Fibroblast of skin of abdomen (primary cell): ENCODE results near the gene CNGB1.
A peak's percentile ranks its signal among the peaks of the same experiment; 100 is the strongest.
"Not testable (repeated sequence)": the region's sequence is repeated elsewhere in the genome, so short reads cannot be mapped to it uniquely, and the experiment has no call there.

Experiments used
- DNase-seq: peaks from one replicate; pipeline ENCODE4 v3.0.0-alpha.2; 2013

Gene CNGB1

DNA sequence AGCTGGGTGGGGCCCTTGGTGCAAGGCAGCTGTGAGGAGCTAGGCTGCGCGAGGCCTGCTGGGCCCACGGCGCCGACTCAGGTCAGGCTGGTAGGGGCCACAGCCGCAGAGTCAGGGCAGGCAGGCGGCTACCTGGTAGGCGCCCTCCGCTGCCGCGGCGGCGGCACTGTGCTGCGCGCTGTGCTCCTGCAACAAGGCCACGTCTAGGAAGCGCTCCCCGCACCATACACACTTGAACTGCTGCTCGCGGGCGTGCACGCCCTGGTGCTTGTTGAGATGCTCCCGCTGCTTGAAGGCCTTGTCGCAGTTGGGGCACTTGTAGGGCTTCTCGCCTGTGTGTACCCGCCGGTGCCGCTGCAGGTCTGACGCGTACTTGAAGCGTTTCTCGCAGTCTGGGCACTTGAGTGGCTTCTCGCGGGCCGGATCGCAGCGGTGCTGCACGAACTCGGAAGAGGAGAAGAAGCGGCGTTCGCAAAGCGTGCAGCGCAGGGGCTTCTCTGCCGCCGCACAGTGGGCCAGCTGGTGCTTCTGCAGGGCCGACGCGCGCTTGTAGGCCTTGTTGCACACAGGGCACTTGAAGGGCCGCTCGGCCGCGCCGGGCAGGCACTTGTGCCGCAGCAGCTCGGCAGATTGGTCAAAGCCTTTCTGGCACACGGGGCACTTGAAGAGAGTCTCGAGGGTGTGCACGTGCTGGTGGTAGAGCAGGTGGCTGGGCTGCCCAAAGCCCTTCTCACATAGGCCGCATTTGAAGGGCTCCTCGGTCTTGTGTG lies 25.7 kb upstream of the CNGB1 start:
- DNase-seq, result no peak

DNA sequence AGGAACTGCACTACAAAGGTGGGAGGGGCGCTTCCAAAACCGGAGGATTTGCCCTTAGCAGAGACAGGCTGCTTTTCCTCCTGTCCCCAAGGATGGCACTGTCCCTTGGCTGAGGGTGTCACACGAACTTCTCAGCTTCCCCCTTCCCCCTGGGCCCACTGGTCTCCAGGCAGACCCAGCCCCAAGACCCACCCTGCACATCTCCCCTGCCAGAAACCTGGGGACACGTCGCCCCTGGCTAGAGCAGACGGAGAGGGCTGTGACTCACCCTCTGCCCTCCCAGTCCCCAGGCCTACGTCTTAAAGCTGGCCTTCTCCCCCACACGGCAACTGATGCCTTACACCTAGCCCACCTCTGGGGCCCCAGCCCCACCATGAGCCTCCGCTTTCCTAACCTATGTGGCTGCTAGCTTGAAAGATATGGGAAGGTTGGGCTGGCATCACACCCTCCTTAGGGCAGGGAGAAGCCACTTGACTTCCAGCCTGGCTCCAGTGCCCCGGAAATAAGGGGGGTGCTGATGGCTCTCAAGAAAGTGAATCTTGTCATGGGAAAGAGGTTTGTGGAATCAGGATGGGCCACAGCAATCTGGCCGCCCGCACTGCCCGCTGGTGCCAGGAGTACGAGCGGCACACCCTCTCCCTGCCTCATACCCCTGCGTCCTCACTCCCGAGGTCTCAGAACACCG lies 24.9 kb upstream of the CNGB1 start:
- DNase-seq, result no peak

DNA sequence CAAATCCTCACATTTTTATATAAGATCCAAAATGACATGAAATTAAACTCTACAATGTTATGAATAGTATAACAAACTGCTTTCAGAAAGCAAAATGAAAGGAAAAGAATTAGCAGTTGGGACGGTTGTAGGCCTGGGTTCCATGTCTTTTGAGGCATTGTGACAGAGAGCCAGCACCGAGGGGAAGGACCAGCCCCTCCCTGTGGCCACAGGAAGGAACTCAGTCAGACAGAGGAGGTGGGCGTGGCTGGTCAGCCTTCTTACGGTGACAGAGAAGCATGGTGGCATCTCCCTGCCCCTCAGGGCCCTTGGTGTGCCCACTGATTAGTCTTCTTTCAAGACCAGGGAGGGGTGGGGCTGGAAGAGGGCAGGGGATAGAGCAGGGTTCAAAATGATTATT lies 23.9 kb upstream of the CNGB1 start:
- DNase-seq, result peak; percentile 13

DNA sequence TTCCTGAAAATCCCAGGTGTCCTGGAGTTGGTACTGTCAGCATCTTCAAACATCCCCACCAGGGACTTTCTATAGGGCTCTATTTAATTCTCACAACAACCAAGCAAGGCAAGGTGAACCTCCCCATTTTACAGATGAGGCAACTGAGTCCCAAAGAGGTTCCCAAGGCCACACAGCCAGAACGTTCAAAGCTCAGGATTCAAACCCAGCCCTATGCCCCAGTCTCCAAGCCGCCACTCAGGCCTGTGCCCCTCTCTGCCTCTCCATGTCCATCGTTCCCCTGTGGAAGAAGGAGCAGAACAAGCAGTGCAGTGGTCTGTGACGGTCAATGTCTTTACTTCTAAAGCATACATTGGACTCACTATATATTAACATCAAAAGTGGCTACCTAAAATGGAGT lies 23.4 kb upstream of the CNGB1 start:
- DNase-seq, result no peak

DNA sequence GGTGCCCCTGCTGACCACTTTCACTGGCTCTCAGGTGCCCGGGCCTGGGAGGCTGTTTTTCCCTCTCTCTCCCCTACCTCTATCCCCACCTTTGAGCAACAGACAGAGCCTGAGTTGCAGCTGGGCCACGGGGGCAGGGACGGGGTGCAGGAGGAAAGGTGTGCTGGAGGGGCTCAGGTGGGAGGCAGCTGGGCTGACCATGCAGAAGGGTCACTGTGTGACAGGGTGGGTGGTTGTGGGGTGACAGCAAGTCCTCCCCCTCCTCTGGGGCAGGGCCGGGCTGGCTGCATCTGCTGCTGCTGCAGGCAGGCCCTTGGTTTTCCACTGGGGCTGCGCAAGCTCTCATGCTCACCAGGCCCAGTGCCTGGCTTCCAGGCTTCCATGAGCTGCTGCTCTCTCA lies 23.0 kb upstream of the CNGB1 start:
- no peak for DNase-seq

DNA sequence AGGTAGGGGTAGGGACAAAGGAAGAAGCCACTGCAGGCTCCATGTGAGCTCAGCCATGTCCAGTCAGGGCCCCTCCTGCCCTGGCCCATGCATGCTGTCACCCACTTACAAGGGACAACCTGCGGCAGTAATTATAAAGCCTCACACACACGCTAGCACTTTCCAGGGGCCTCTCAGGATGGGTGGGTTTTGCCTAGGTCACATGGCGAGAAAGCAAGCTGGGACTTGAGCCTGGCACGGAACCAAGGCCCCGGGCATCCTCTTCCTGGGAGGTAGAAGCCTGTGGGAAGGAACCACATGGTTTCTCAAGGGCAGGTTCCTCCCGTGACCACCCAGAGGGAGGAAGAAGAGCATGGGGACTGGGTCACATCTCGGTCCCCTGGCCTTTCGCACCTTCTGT lies 22.5 kb upstream of the CNGB1 start:
- DNase-seq, result no peak

DNA sequence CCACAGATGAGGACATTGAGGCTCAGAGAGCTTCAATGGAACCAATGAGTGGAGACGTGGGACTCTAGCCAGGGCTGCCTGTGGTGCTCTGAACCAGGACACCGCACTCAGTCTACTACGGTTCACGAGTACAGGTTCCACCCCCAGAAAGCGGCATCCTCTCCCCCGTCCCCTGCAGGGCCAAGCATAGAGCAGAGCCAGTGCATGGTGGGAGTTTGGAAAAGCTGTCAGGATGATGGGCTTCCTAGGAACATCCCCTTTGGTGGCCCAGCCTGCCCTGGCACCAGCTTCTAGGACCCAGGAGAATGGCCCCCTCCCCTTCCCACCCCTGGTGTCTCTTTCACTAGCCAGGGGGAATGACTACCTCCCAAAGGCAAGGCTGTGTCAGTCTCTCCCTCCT lies 21.2 kb upstream of the CNGB1 start:
- DNase-seq, result no peak

DNA sequence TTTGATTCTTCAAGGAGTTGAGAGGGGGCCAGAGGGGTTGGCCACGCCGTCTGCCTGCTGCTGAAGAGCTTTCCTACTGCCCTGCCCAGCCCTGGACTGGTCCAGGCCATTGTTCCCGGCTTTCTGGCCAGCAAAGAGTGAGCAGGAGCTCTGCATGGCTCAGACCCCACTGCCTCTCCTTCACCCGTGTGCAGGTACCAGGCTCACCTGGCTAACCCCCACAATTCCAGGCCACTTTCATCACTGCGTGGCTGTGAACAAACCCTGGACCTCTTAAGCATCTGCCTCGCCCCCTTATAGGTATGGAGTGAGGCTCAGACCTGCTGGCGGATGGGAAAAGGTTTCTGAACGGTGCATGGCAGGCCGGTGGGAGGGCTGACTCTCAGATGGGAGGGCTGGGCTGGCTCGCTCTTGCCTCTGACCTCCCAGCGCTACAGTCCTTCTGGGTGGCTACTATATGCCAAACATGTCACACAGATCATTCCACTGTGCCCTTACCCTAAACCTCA lies 20.7 kb upstream of the CNGB1 start:
- DNase-seq, result no peak

DNA sequence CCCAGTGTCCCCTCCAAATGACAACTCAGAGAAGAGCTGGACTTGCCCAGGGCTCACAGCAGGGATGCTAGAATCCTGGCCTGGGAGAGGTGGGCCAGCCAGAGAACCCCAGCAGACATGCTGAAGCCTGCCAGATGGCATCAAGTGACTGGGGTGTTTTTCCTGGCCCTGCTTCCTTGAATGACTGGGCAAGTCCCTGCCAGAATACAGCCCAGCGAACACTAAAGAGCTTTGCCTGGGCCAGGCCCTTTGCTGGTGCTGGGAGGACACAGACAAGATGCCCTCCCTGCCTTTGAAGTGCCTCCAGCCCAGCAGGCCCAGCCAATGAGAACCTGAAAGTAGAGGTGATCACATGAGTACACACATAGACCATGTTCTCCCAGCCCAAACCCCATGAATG lies 18.0 kb upstream of the CNGB1 start:
- no peak for DNase-seq

DNA sequence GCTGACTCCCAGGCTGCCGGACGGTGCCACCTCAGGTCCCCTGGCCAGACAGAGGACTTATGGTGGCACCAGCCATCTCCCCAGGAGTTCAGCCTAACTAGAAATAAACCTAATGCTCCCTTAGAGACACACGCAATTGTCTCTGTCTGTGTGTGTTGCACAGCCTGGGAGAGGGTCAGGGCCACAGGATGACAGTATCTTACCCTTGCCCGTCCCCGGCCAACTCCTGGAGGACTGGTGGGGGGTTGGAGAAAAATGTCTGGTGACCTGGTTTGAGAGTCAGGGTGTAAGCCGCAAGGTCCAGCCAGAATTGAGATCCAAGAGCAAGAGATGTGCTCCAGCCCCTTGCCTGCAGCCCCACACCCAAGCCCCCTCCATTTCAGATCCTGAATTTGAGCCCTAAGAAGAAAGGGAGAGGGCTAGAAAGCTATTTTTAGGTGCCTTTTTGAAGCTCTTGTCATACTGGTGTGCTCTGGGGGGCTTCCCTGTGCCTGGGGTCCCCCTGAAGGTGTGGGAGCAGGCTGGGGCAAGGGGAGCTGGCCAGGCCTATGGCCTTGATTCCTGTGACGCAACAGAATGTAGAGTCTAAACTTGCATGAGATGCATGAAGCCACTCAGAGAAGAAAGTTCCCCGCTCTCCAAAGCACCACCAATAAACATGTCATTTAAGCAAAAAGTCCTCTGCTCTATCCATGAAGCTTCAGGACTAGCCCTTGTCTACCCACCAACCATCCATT lies 16.7 kb upstream of the CNGB1 start:
- no peak for DNase-seq

DNA sequence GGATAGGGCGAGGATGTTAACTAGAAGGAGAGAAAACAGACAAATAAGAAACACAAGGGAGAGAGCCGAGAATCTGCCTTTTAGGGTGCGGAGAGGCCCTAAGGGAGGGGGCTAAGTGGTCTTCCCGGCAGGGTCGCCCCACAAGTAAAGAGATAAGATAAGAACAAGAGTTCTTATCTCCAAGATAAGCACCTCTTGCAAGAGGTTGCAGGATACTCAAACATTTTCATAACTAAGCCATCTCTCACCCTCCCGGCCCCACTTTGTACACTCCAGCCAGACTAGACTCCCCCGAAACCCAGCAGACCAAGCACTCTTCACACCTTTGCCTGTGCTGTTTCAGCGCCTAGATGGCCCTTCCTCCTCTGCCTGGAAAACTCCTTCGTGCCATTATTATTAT lies 15.3 kb upstream of the CNGB1 start:
- DNase-seq, result no peak

DNA sequence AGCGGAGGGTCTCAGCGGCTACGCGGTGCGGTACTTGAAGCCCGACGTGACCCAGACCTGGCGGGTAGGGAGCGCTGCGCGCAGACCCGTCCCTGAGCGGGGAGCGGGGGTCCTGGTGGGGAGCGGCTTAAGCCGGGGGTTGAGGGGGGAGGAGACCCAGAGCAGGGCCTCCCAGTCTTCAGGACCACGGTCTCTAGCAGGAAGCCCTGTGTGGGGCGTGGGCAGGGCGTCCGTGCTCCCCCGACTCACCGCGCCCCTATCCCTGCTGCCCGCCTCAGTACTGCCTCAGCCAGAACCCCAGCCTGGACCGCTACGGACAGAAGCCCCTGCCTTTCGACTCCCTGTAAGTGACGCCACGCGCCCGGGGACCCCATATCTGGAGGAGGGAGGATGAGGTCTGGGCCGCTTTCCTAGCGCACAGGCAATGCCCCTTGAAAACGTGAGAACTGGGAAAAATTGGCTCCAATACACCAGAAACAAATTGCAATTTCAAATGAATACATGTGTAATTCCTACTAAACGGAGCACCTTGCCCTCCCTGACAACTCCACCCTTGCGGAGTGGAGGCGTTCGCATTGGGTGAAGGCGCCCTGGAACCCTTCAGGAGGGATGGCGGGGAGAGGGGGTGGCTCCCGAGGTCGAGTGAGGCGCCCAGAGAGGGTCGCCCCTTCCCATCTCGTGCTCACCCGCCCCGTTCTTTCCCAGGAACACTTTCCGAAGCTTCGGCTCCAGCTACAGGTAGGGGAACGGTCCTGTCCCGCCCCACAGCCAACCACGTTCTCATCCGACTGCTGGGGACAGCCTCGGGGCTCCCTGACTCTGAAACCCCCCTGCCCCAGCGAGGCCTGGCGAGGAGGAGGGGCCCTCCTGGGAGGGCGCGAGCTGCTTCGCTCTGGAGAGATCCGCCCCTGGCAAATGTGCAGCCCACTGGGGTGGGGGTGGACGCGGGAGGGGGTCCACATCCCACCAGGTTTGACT lies 14.6 kb upstream of the CNGB1 start:
- peak; percentile 6 for DNase-seq

DNA sequence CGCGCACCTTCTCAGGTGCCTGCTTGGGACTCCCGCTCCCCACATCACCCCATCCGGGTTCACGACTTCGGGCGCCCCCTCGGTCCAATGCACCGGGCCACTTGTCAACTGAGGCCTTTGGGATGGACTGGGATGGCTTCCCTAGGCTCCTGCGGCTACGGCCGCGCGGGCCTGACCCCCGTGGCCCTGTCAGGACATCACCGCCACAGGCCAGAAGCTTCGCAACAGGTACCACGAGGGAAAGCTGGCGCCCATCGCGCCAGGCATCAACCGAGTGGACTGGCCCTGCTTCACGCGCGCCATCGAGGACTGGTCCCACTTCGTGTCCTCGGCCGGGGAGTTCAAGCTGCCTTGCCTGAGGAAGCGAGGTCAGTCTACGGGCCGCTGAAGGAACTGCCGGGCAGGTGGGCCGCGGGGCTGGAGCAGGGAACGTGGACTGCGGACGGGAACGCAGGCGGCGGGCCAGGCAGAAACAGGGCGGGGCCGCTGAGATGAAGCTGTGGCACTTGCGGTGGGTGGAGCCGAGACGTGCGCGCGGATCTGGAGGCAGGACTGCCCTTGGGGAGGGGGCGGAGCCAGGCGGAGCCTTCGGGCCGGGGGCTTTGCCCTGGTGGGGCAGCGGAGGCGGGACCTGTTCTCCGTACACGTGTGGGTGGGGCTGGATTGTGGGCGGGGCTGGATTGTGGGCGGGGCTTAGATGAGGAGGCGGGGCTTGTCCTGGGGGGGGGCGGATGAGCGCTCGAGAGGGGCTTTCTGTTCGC lies 13.7 kb upstream of the CNGB1 start:
- DNase-seq, result peak; percentile 72

DNA sequence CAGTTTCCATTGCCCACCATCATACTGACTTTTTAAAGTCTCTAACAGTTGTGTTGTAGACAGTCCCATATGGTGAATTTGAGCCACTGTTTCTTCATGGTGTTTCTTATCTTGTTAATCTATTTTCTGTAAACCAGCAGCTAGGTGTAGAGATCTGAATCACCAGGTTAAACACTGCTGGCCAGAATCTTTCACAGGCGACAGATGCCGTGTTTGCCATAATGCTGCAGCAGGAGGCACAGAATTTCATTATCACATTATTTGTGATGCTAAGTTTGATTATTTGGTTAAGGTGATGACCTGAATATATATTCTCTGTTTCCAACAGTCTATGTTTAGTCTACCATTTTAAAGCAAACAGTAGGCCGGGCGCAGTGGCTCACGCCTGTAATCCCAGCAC lies 11.5 kb upstream of the CNGB1 start:
- no peak for DNase-seq

DNA sequence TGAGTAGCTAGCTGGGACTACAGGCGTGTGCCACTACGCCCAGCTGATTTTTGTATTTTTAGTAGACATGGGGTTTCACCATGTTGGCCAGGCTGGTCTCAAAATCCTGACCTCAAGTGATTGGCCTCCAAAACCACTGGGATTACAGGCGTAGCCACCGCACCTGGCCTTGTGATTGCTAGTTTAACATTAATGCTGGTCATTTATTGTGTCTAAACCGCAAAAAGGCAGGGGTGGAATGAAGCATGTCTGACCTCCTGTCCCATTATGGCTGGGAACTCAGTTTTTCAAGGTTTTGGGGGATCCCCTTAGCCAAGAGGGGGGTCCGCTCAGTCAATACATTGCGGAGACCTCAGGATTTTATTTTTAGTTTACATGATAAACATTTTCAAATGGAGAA lies 10.7 kb upstream of the CNGB1 start:
- no peak for DNase-seq

DNA sequence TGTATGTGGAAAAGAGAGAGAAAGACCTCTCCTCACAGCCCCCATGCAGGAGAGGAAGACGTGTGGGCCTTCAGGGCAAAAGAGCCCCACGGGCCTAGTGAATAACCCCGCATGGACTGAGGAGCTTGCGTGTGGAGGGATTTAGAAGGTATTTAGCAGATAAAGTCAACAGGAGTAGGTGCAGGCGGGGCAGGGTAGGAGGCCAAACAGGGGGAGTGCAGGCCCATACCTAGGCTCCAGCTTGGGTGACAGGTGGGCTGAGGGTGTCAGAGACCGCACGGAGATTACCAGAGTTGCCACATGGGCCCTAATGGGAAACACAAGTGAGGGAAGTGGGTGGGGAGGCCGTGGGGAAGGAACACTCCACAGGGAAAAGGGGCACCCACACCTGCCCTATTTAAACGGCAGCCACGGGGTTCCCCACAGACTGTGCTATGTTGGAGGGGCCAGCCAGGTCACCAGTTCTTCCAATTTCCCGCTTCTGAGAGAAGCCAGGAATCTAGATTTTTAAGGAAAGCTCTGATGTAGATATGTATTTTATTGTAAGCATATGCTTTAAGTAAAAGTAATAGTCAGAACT lies 8.2 kb upstream of the CNGB1 start:
- DNase-seq, result no peak

DNA sequence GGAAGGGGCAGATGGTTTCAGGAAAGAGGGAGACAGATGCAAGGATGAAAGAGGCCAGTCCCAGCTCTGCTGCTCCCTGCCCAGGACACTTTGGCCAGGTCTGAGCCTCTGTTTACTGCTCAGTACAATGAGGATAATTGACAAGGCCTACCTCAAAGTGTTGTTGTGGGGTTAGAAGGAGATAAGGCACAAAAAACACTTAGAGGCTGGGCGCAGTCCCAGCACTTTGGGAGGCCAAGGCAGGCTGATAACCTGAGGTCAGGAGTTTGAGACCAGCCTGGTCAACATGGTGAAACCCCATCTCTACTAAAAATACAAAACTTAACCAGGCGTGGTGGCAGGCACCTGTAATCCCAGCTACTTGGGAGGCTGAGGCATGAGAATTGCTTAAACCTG lies 7.1 kb upstream of the CNGB1 start:
- not testable (repeated sequence) for DNase-seq

DNA sequence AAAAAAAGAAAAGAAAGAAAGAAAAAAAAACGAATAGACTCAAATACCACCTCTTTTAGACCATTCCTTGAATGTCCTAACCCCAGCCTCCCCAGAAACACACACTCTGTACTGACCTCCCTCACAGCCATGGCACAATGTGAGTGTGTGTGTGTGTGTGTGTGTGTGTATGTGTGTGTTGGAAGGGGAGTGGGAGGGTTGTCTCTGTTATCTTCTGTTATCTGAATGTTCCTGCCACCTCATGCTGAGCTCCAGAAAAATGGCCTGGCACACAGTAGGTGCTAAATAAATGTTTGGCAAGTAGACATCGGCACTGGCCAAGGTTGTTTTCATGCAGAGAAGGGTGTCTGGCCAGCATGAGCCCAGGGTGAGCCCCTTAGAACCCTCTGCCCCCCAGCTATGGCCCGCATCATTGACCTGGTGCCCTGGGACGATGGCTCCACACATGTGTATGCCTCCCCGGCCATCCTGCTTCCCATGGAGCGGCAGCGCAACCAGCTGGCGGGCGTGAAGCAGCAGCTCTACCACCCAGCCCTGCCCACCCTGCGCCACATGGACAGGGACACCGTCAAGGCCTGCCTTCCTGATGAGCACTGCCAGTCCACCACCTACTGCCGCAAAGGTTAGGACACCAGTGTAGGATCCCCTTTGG lies 6.6 kb upstream of the CNGB1 start:
- DNase-seq, result no peak

DNA sequence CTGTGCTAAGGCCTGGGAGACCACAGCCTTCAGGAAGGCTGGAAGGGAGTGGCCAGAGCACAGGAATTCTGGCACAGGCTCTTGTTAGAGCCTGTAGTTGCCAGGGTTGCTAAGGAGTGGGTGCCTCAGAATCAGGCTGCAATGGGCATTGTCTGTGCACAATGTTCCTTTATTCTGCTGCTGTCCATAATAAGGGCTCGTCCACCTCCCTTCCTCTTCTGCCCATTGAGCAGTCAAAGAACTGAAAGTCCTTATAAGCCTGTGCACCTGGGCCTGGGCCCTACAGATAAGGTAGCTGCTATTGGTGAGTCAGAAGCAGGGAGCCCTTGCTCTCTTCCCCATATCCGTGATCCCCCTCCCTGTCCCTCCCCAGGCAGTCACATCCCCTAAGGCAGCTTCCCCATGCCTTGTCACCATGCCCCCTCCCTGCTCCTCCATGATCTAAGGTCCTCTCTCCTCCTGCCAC lies 5.4 kb upstream of the CNGB1 start:
- no peak for DNase-seq

DNA sequence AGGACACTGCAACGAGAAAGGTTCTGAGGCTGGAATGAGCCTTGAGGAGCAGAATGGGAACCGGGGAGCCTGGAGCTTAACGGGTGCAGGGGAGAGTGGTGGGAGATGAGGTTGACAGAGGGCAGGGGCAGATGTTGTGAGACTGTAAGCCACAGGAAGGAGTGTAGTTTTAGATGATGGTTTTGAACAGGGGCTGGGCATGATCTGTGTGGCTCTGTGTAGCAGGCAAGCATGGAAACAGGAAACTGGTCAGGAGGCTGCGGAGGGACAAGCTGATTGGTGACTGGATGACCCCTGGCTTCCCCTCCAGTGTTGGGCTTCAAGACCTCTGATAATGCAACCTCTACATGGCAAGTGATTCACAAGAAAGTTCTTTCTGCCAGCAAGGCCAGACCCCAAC lies 1.4 kb upstream of the CNGB1 start:
- no peak for DNase-seq

DNA sequence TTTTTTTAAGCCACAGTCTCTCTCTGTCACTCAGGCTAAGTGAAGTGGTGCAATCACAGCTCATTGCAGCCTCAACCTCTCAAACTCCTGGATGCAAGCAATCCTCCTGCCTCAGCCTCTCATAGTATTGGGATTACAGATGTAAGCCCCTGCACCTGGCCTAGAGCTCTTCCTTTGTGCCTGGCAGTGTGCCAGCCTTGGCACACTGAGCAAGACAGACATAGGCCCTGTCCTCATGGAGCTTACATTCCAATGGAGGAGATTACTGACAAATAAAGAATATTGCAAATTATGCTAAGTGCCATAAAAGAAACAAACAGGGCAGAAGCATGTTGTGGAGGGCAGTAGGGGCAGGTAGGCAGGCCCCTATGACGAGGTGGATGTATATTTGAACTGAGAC lies 920 bp upstream of the CNGB1 start:
- DNase-seq, result no peak
